HG02798 (cell line): ENCODE data around the gene LITAFD.
"Not testable (repeated sequence)": the region's sequence is repeated elsewhere in the genome, so short reads cannot be mapped to it uniquely, and the experiment has no call there.

Experiments
- ATAC-seq: cut with Tn5 transposase; IDR thresholded peaks from one replicate; pipeline ENCODE4 v1.9.1; 2021; ENCODE audit warnings: mild to moderate bottlenecking; ENCODE audit not compliant: unreplicated experiment, poor library complexity

Gene LITAFD

GRCh38 chr16:8869212-8869987 is 12.8 kb upstream of the LITAFD start:
- ATAC-seq, result no peak

- not testable (repeated sequence) for ATAC-seq
Observed at GRCh38 chr16:8869988-8870241, 12.2 kb upstream of the LITAFD start.

GRCh38 chr16:8872071-8872470 is 10.1 kb upstream of the LITAFD start:
- no peak for ATAC-seq

GRCh38 chr16:8872967-8873865 is 8.9 kb upstream of the LITAFD start:
- no peak for ATAC-seq

GRCh38 chr16:8873866-8874195 is 8.3 kb upstream of the LITAFD start:
- ATAC-seq, result not testable (repeated sequence)

GRCh38 chr16:8874388-8874787 is 7.8 kb upstream of the LITAFD start:
- no peak for ATAC-seq

- ATAC-seq, result not testable (repeated sequence)
Observed at GRCh38 chr16:8875317-8875716, 6.8 kb upstream of the LITAFD start.

GRCh38 chr16:8877894-8878522 is 4.1 kb upstream of the LITAFD start:
- no peak for ATAC-seq

- ATAC-seq, result no peak
Observed at GRCh38 chr16:8878523-8878911, 3.6 kb upstream of the LITAFD start.

- ATAC-seq, result no peak
Observed at GRCh38 chr16:8880839-8881510, 1.2 kb upstream of the LITAFD start.

- ATAC-seq, result no peak
Observed at GRCh38 chr16:8882725-8883377, 700 bp downstream of the LITAFD start.

- ATAC-seq, result no peak
Observed at GRCh38 chr16:8885674-8886592, 3.8 kb downstream of the LITAFD start.

- no peak for ATAC-seq
Observed at GRCh38 chr16:8886593-8887430, 4.7 kb downstream of the LITAFD start.

GRCh38 chr16:8887431-8887765 is 5.2 kb downstream of the LITAFD start:
- no peak for ATAC-seq

- ATAC-seq, result no peak
Observed at GRCh38 chr16:8887952-8888560, 5.9 kb downstream of the LITAFD start.

- no peak for ATAC-seq
Observed at GRCh38 chr16:8888951-8889892, 7.1 kb downstream of the LITAFD start.

GRCh38 chr16:8889893-8890548 is 7.9 kb downstream of the LITAFD start:
- no peak for ATAC-seq
